Osteocyte (in vitro differentiated cells): ENCODE measurements around the gene DENND4C. TPM values are rescaled to one million over a fixed set of nuclear protein-coding genes. Genes with fewer than 3 reads are reported as not detected.
"Not testable (repeated sequence)": the region's sequence is repeated elsewhere in the genome, so short reads cannot be mapped to it uniquely, and the experiment has no call there.

Source experiments
- DNase-seq: peaks from one replicate; pipeline ENCODE4 v3.0.0; 2021; ENCODE audit warnings: mixed read lengths; ENCODE audit not compliant: unreplicated experiment; ENCODE audit errors: extremely low spot score
- H3K27ac Mint-ChIP-seq: one replicate; pipeline ENCODE4 v1.8.0; 2021; ENCODE audit warnings: mild to moderate bottlenecking, mixed read lengths; ENCODE audit not compliant: unreplicated experiment
- H3K27me3 Mint-ChIP-seq: one replicate; pipeline ENCODE4 v1.8.0; 2021; ENCODE audit warnings: mixed read lengths; ENCODE audit not compliant: unreplicated experiment
- H3K36me3 Mint-ChIP-seq: one replicate; pipeline ENCODE4 v1.8.0; 2021; ENCODE audit warnings: mixed read lengths; ENCODE audit not compliant: unreplicated experiment
- H3K4me1 Mint-ChIP-seq: one replicate; pipeline ENCODE4 v1.8.0; 2021; ENCODE audit warnings: mixed read lengths; ENCODE audit not compliant: unreplicated experiment
- H3K4me3 Mint-ChIP-seq: one replicate; pipeline ENCODE4 v1.8.0; 2021; ENCODE audit warnings: mild to moderate bottlenecking, moderate library complexity, mixed read lengths; ENCODE audit not compliant: unreplicated experiment
- H3K9me3 Mint-ChIP-seq: one replicate; pipeline ENCODE4 v1.8.0; 2021; ENCODE audit warnings: mixed read lengths; ENCODE audit not compliant: unreplicated experiment
- total RNA-seq: library from RNA; stranded (reverse); gene quantifications from 2 replicates; pipeline ENCODE4 v1.2.1, GENCODE V29; 2021
- TF ChIP-seq, protein P1 (sequence below): fragments of 200-600 bp; sonication (generic); IDR thresholded peaks from 2 replicates; pipeline ENCODE4 v1.5.0; 2021; ENCODE audit warnings: antibody characterized with exemption, mild to moderate bottlenecking, moderate library complexity

Gene DENND4C
- total RNA-seq, 1 donor from 2014 or later: 41.3 TPM

DNA sequence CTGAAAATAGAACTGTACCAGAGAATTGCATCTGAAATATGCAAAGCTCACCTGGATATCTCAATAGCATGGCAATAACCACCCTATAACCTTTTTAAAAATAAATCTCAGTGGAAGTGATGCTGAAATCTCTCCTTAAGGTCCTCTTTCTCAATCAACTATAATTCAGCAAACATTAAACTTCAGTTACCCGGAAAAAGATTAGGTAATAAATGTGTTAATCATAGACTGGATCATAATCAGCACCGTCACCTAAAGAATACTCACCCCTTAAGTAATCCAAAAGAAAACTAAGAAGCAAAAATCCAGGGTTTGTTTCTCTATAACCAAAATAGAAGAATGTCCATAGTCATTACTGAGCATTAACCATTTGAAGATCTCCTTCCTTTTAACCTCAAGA is 44.3 kb upstream of the DENND4C start:
- Mint-ChIP-seq H3K36me3 (peaks cover 2% of the 10 kb centered on the region), H3K4me1 (peaks cover 30% of the 10 kb centered on the region), H3K4me3 (no peak overlapping the region), H3K27ac (no peak overlapping the region), H3K27me3 (no peaks in the 10 kb centered on the region), H3K9me3 (no peaks in the 10 kb centered on the region)
- TF ChIP-seq, protein P1, sequence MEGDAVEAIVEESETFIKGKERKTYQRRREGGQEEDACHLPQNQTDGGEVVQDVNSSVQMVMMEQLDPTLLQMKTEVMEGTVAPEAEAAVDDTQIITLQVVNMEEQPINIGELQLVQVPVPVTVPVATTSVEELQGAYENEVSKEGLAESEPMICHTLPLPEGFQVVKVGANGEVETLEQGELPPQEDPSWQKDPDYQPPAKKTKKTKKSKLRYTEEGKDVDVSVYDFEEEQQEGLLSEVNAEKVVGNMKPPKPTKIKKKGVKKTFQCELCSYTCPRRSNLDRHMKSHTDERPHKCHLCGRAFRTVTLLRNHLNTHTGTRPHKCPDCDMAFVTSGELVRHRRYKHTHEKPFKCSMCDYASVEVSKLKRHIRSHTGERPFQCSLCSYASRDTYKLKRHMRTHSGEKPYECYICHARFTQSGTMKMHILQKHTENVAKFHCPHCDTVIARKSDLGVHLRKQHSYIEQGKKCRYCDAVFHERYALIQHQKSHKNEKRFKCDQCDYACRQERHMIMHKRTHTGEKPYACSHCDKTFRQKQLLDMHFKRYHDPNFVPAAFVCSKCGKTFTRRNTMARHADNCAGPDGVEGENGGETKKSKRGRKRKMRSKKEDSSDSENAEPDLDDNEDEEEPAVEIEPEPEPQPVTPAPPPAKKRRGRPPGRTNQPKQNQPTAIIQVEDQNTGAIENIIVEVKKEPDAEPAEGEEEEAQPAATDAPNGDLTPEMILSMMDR: no peak
- no peak for DNase-seq

DNA sequence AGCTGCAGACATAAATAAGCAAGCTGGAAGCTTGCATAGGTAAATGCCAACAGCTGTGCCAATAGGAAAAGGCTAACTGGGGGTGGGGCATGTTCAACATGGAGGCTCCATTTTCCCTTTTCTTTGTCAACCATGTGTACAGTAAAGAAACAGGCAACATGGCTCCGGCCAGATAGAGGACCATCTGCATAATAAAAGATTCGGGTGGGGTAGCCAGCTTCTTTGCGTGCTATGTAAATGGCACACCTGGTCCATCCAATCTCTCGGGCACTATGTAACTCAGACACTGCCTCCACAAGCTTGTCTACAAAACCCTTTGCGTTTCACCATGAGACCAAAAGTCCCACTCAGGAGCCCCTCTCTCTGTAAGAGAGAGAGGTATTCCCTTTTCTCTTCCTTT is 41.7 kb upstream of the DENND4C start:
- DNase-seq: no peak
- TF ChIP-seq, protein P1: no peak
- H3K36me3 Mint-ChIP-seq: peaks cover 4% of the 10 kb centered on the region
- H3K27me3 Mint-ChIP-seq: no peaks in the 10 kb centered on the region
- no peak overlapping the region for H3K27ac Mint-ChIP-seq
- peaks cover 28% of the 10 kb centered on the region for H3K4me1 Mint-ChIP-seq
- H3K9me3 Mint-ChIP-seq: no peaks in the 10 kb centered on the region
- H3K4me3 Mint-ChIP-seq: no peak overlapping the region

DNA sequence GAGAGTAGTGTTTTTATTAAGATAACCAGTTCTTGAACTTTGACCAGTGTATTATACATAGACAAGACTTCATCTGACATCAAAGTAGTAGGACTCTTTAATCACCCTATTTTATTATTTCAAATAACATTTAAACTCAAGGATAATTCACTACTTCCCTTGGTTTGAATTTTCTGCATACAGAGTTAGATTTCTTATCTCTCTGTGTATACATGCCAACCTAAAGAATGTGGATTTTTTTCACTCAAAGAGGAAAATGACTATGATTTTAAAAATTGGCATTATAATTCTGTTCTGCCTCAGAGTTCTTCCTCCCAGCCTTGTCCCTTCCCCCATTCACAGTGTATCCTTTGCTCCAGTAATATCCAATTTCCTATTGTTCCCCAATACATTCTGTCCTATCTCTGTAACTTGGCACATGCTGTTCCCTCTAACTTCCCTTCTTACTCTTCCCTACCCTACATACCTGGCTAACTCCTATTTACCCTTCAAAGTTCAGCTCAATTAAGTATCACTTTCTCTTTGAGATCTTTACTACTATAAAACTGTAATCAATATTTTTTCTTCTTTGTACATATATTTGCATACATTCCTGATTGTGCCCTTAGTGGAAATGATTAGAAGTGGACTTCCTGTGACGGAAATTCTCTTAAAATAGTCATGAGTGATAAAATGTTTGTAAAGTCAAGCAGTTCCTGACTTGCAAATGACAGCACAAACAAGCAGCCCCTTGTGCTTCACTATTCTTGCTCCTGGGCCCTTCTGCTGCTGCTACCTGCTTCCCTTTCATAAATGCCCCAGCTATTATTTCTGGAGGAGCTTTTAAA is 38.1 kb upstream of the DENND4C start:
- peaks cover 13% of the 10 kb centered on the region for H3K4me1 Mint-ChIP-seq
- H3K27me3 Mint-ChIP-seq: no peaks in the 10 kb centered on the region
- no peak overlapping the region for H3K4me3 Mint-ChIP-seq
- H3K36me3 Mint-ChIP-seq: peaks cover 4% of the 10 kb centered on the region
- TF ChIP-seq, protein P1: no peak
- no peak overlapping the region for H3K27ac Mint-ChIP-seq
- H3K9me3 Mint-ChIP-seq: no peaks in the 10 kb centered on the region
- no peak for DNase-seq

DNA sequence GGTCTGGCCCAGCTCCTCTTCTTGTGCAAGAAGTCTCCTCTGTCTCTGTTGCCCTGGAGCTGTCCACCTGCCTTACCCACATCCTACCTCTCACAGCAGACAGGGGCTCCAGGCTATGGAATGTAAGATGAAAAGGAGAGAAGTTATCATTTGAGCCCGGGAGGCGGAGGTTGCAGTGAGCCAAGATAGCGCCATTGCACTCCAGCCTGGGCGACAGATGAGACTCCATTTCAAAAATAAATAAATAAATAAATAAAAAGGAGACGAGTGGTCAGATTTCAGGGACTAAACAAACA is 37.5 kb upstream of the DENND4C start:
- DNase-seq: no peak
- H3K27ac Mint-ChIP-seq: no peak overlapping the region
- H3K4me3 Mint-ChIP-seq: no peak overlapping the region
- H3K36me3 Mint-ChIP-seq: peaks cover 4% of the 10 kb centered on the region
- no peaks in the 10 kb centered on the region for H3K9me3 Mint-ChIP-seq
- TF ChIP-seq, protein P1: no peak
- H3K27me3 Mint-ChIP-seq: no peaks in the 10 kb centered on the region
- H3K4me1 Mint-ChIP-seq: peaks cover 13% of the 10 kb centered on the region

DNA sequence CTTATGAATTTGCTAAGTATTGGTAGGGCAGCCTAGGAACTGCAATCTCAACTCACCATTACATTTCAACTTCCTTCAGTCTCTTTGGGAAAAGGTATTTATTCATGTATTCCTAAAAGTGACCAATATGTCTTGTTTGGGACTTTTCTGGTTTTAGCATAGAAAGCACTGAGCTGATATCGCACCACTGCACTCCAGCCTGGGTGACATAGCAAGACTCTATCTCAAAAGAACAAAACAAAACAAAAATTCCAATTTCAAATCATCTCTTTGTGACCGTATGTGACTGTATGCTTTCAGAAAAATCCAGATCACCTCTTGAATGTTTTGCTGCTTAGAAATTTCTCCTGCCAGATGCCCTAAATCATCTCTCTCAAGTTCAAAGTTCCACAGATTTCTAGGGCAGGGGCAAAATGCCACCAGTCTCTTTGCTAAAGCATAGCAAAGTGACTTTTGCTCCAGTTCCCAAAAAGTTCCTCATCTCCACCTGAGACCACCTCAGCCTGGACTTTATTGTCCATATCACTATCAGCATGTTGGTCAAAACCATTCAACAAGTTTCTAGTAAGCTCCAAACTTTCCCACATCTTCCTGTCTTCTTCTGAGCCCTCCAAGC is 37.0 kb upstream of the DENND4C start:
- not testable (repeated sequence) for DNase-seq, H3K9me3 Mint-ChIP-seq, H3K36me3 Mint-ChIP-seq, H3K4me3 Mint-ChIP-seq, H3K27ac Mint-ChIP-seq, H3K27me3 Mint-ChIP-seq
- H3K4me1 Mint-ChIP-seq: peaks cover 13% of the 10 kb centered on the region
